Posterior vena cava (tissue), 2 donors: Measurements from ENCODE around the gene TP53BP2. TPM values are rescaled to one million over a fixed set of nuclear protein-coding genes. Genes with fewer than 3 reads are reported as not detected.

Source experiments
- DNase-seq: peaks from one replicate; pipeline ENCODE4 v3.0.0-alpha.2; 2020; ENCODE audit warnings: low spot score
- intact Hi-C, 2 donors: fragments of 100-400 bp; cut with DNase I; formaldehyde crosslinking; loops; one replicate each; pipeline versions ENCODE4 v1.14.1 to v1.14.2; 2022 to 2023
- total RNA-seq, 2 donors: library from RNA; stranded (reverse); fragmentation: NEBNext Ultra II Directional; extraction: Animal tissue kit (Norgen Biotek cat#: 25700); gene quantifications; one replicate each; pipeline ENCODE4 v1.2.1, GENCODE V29; 2021
- donor health status: DM: yes; HTN: yes; CAD: no.
- donor health status: DM: yes; HTN: yes; CAD: no.

The TP53BP2 gene
- total RNA-seq, 2 donors from 2014 or later = 39.6 to 54.4 TPM

- DNase-seq = no peak
- intact Hi-C loops = no loop called here
These were observed 71.5 kb downstream of the TP53BP2 start for GRCh38 chr1:223774134-223774814.

GRCh38 chr1:223772771-223773160, 73.0 kb downstream of the TP53BP2 start:
- intact Hi-C loops = no loop called here
- DNase-seq = no peak

DNA sequence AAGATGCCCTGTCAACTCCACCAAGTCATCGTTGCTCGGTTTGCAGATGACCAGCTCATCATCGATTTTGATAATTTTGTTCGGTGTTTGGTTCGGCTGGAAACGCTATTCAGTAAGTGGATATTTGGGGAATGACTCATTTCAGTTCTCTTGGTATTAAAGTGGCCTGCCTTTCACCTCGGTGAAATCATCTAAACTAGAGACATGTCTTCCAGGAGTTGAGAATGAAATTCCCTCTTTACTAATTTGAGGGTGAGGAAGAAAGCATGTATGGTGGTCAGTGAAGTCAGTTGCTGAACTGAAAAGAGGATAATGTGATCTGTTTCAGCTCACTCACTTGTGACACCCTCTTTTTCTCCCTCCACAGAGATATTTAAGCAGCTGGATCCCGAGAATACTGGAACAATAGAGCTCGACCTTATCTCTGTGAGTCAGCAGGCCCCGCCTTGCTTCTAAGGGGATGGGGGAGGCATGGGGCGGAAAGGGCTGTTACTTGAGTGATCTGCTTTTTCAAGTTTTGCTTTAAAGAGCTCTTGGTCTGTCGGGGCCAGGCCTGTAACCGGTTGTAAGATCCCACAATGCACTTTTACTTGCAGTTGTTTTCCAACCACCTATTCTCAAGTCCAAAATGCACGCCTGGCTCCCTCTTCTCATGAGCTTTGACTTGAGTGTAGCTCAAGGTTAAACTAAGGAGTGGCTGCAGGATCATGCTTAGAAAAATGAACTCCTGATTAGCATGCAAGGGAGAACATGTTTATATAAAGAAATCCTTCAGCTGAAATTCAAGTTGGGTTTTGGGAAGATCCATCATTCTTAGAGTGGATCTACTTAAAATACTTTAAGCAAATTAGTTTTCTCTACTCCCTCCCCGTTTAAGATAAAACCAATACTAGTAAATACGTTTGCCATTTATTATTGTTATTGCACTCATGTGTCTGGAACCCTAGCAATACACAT, 73.7 kb downstream of the TP53BP2 start:
- peak; percentile 92 for DNase-seq
- intact Hi-C loops = no loop called here

- no peak for DNase-seq
- intact Hi-C loops = no loop called here
These were observed 74.3 kb downstream of the TP53BP2 start for GRCh38 chr1:223771469-223771813.

DNA sequence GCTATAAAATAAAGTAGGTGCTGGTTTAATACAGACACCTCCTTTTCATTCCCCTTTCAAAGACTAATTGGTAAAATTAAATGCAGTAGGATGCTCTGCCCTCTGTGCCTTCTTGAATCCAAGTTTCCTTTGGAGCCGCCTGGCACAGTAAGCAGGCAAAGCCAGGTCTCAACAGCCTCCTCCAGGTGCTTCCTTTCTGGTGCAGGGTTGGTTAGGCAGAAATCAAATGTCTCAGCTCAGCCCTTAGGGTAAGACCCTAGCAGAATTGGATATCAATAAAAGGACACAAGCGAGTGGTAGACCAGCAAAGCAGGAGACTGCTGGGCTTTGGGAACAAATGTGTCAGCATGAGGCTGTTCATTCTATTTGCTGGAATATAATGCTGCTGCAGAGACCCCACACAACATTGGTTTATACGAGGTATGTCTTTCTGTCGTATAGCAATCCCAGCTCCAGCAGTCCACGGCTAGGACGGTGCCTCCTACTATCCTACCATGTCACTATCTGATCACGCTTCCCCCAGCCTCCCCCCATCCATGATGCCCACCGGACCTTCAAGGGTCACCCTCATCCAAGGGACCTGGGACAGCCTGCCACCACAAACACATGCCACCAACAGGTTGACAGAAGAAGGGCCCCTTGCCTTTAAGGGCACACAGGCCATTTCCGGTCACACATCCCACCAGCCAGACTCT, 75.0 kb downstream of the TP53BP2 start:
- no peak for DNase-seq
- intact Hi-C loops = no loop called here

- intact Hi-C loops = no loop called here
- DNase-seq = no peak
These were observed 79.9 kb downstream of the TP53BP2 start for GRCh38 chr1:223765719-223766340.

DNA sequence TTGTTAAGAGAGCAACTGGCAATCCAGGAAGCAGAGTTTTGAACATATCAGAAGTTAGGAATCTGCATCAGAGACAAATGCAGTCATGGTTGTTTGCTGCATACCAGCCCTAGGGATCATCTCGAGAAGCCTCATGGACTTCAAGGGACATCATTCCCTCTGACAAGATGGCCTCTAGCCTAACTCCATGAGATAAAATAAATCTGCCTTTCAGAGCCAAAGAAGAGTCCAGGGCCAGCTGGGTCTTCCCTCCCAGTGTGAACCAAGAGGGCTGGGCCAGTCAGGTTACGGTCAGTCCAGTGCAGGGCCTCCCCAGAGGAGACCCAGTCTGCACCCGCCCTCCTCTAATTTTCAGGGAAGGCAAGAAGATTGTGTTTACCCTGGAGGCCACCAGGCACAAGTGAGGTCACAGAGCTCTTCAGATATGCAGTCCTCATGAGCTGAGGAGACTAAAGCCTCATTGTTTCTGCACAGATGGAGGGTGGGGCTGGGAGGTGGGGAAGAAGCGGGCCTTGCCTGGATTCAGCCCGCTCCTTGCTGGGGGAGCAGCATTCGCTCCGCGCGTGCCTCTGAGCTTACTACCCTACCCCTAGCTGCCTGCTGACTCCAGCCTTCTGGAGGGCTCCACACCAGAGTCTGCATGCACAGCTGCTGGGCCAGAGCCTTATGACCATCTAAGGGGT, 80.6 kb downstream of the TP53BP2 start:
- no peak for DNase-seq
- intact Hi-C loops = no loop called here

DNA sequence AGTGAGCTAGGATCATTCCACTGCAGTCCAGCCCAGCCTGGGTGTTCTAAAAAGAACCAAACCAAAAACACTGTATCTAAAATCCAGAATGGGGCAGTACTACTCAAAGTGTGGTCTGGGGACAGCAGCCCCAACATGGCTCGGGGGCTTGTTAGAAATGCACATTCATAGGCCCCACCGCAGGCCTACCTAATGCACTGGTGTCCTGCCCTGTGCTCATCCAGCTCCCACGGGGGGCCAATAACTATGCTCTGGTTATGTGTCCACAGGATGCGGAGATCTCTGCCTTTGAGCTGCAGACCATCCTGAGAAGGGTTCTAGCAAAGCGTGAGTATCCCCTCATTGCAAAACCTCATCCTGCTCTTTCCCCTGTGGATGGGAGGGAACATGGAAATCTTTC, 81.9 kb downstream of the TP53BP2 start:
- no peak for DNase-seq
- intact Hi-C loops = no loop called here

- no peak for DNase-seq
- intact Hi-C loops = no loop called here
These were observed 82.5 kb downstream of the TP53BP2 start for GRCh38 chr1:223763251-223763650.

- intact Hi-C loops = no loop called here
- no peak for DNase-seq
These were observed 84.3 kb downstream of the TP53BP2 start for GRCh38 chr1:223761411-223761810.

GRCh38 chr1:223760833-223761232, 84.9 kb downstream of the TP53BP2 start:
- DNase-seq = no peak
- intact Hi-C loops = no loop called here

DNA sequence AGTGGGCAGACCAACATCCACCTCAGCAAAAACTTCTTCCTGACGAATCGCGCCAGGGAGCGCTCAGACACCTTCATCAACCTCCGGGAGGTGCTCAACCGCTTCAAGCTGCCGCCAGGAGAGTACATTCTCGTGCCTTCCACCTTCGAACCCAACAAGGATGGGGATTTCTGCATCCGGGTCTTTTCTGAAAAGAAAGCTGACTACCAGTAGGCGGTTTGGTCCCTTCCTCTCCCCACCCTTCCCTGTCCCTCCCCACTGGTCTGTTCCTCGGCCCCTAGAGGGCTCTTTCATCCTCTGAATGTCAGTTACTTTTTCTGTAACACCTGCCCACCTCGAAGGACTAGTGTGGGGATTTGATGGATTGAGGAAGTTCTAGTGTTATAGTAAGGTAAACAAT, 86.5 kb downstream of the TP53BP2 start:
- intact Hi-C loops = no loop called here
- no peak for DNase-seq

- intact Hi-C loops = no loop called here
- DNase-seq = no peak
These were observed 87.0 kb downstream of the TP53BP2 start for GRCh38 chr1:223758734-223759133.

GRCh38 chr1:223756806-223757700, 88.7 kb downstream of the TP53BP2 start:
- peak; percentile 69 for DNase-seq
- intact Hi-C loops = no loop called here

GRCh38 chr1:223755992-223756775, 89.6 kb downstream of the TP53BP2 start:
- intact Hi-C loops = no loop called here
- DNase-seq = peak; percentile 45

DNA sequence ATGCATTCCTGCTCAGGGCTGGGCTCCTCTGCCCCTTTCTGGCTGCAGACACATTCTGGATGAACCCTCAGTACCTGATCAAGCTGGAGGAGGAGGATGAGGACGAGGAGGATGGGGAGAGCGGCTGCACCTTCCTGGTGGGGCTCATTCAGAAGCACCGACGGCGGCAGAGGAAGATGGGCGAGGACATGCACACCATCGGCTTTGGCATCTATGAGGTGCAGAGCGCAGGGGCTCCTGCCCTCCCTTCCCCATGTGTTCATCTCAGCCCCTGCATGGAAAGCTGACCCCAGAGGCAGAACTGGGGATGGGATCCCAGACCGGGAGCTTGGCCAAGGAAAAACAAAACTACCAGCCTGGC, 90.3 kb downstream of the TP53BP2 start:
- intact Hi-C loops = no loop called here

GRCh38 chr1:223754681-223755431, 90.9 kb downstream of the TP53BP2 start:
- DNase-seq = peak; percentile 77
- intact Hi-C loops = loop anchor here in 1 of 2 donors (5.0 kb wide), 1 partner anchor 58 kb away; no protein-coding TSS in a partner anchor

More for the DNA sequence above, 90.3 kb downstream of the TP53BP2 start:
- peak; percentile 25 for DNase-seq
